Stimulated activated CD8-positive, alpha-beta memory T cell treated with anti-CD3 and anti-CD28 coated beads, Interleukin-2, amount 100 ng/mL, for 1 hour (primary cell): ENCODE data around the gene CRELD2.
A peak's percentile ranks its signal among the peaks of the same experiment; 100 is the strongest.

Source experiments
- DNase-seq, 2 donors: peaks; one replicate each; pipeline ENCODE4 v3.0.0-alpha.2; 2020; ENCODE audit warnings: low read depth in 2 of 2

CRELD2 gene

DNA sequence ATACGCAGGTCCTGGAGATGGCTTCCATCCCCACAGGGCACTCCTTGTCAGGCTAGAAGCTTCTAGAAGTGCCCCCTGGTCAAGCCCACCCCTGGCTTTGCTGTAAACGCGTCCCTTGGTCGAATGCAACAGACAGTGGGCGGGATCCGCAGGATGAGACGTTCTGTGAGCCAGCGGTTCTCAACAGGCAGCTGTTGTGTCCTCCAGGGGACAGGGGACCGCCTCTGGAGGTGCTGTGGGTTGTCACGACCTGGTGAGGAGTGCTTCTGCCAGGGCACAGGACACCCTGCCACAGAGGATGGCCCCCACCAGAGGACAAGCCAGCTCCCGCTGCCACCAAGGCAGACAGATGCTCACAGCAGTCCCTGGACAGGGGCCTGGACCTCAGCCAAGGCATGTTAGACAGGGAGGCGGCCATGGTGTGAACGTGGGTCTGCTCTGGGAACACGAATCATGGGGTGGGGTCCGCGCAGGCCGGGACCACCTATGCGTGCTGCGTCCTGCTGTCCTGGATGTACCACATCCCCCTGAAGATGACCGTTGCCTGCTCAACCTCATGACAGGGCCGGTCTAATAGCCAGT lies 11.7 kb downstream of the CRELD2 start:
- DNase-seq = no peak

- no peak for DNase-seq
These were observed 12.4 kb downstream of the CRELD2 start for GRCh38 chr22:49930596-49931412.

- DNase-seq = no peak
These were observed 15.1 kb downstream of the CRELD2 start for GRCh38 chr22:49933236-49934159.

DNA sequence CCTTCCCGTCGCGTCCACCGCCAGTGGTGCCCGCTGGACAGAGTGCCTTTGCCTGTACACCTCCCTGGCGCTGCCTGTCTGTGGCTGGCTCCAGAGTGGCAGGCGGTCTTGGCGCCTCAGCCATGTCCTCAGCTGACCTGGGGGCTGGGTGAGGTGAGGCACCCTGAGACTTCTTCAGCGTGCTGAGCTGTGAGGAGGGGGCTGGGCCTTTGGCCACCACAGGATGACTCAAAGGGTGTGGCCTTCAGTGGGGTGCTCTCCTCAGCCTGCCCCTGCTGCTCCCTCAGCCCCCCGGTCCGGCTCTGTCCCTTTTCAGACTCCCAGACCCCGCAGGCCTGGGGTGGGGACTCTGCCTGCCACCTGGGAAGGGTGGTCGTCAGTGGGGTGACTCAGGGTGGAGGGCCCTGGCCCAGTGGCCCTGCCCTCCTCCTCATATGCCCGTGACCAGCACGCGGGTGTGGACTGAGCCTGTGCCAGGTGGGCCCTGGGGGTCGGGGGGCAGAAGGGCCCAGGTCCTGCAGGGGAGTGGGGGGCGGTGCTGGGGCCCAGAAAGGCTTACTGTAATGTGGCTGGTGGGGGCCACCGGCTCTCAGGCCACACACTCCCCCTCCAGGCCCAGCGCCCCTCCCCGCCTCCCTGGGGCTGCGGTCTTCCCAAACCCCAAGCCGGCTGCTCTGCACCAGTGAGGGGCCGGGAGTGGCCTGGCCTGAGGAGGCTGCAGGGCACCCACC lies 15.9 kb downstream of the CRELD2 start:
- no peak for DNase-seq

DNA sequence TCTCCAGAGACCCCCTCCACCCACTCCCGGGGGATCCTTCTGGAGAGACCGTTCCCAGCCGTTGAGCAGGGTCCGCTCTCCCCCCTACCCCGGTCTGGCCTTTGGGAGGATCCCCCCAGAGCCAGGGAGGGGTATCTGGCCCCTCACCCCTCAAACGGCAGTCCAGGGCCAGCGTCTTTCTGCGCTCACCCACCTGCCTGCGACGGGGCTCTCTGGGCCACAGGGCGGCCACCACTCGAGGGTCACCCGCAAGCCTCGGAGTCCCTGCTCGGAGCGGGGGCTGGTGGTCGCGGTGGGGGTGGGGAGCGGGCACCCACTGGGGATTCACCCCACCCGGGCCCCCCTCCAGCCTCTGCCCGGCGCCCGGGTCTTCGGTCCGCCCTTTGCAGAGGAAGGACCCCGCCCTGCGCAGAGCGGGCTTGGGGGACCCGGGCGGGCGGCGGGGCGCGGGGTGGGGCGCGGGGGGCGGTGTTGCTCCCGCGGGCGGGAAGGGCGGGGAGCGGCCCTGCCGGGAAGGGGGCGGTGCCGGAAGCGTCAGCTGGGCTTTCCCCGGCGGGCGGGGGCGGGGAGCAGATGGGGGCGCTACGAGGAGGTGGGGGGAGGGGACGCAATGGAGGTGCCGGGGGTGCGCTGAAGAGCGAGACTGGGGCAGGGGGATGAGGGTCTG lies 16.6 kb downstream of the CRELD2 start:
- peak; percentile 72 to 83 for DNase-seq

- DNase-seq = no peak
These were observed 17.1 kb downstream of the CRELD2 start for GRCh38 chr22:49935561-49935960.

DNA sequence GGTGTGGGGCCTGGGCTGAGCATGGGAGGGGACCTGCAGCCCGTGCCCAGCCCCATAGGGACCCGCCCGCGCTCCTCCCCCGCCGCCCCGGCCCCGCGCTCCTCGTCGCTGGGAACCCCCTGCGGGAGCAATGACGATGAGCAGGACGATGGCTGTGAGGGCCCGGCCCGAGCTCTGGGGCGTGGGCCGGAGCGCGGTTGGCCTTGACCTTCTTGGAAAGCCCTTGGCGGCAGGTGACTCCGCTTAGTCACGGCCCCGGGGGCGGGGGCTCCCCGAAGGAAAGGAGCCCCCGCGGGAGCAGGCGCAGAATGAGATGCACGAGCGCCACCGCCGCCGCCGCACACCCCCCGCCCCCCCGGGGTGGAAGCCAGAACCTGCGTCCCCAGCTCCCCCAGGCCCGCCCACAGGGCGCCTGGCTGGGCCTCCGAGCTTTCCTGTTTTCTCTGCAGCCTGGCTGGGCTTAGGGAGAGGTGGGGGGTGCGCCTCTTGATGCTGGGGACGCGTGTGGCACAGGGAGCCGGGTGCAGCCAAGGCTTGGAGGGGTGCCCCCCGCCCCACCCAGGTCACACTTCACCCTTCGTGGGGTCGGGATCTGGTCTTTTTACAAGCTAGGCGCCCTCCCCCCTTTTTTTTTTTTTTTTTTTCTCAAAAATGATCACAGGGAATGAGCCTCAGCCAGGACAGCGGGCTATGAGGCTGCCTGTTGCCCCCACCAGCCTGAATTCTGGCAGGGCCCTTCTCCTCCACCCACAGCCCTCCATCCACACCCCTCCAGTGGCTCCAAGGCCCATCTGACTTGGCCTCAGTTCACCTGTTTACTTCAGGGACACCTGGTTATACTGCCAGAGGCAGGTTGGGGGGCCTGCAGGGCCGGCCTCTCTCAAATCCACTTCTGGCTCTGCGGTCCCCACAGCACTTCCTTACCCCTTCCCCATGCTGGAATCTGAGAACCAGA lies 17.9 kb downstream of the CRELD2 start:
- peak; percentile 79 to 87 for DNase-seq

GRCh38 chr22:49936973-49937757 lies 18.7 kb downstream of the CRELD2 start:
- DNase-seq = no peak

DNA sequence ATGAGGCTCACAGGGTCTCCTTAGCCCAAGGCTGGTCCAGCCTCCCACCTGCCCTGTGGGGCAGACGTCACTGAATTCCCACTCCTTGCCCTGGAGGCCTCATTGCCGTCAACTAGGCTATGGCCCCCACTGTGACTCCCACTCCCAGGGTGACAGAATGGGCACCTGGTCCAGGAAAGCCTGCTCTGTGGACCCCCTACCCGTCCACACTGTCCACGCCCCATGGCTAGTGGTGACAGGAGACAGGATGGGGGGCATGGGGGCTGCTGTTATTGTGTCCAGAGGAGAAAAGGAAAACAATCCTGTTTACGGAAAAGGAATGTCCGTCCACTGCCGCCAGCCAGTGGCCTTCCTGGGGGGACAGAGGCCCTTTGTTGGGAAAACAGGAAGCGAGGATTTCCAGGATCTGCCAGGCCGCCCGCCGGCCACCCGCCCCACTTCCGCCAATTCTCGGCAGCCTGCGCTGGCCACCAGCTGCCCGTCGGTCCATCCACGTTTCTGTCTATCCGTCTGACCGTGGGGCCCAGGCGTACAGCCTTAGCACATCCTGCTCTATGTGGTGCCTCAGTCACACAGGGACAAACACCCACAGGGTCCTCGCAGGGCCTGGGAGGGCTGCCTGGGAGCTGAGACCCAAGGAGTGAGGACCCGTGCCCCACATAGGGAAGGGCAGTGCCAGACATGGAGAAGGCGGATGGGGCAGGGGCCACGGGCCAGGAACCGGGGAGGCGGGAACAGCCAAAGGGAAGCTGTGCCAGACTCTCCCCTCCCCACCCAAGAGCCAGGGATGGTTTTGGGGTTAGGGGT lies 19.5 kb downstream of the CRELD2 start:
- no peak for DNase-seq

- DNase-seq = no peak
These were observed 20.2 kb downstream of the CRELD2 start for GRCh38 chr22:49938565-49939136.

GRCh38 chr22:49941507-49942316 lies 23.3 kb downstream of the CRELD2 start:
- DNase-seq = no peak

DNA sequence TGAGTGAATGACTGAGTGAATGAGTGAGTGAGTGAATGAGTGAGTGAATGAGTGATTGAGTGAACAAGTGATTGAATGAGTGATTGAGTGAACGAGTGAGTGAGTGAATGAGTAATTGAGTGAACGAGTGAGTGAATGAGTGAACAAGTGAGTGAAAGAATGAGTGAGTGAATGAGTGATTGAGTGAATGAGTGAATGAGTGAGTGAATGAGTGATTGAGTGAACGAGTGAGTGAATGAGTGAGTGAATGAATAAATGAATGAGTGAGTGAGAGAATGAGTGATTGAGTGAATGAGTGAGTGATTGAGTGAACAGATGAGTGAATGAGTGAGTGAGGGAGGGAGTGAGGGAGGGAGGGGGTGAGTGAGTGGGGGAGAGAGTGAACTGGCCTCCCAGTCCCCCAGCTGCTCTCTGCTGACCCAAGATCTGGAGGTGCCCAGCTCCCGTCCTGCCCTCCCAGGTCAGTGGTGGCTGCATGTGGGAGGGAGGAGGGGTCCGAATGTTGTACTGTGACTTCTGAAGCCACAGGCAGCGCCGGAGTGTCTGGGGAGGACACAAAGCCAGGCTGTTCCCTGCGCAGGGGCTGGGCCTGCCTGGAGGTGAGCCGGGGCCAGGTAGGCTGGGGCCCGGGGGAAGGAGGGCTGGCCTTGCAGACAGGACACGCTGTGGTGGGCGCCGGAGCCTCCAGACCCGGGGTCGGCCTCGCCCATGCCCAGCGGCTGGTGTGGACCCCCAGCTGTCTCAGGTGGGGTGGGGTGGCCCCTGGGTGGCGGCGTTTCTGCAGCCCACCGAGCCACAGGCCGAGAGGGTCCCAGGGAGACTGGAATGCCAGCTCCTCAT lies 24.4 kb downstream of the CRELD2 start:
- DNase-seq = no peak

- DNase-seq = no peak
These were observed 25.0 kb downstream of the CRELD2 start for GRCh38 chr22:49943405-49943765.

DNA sequence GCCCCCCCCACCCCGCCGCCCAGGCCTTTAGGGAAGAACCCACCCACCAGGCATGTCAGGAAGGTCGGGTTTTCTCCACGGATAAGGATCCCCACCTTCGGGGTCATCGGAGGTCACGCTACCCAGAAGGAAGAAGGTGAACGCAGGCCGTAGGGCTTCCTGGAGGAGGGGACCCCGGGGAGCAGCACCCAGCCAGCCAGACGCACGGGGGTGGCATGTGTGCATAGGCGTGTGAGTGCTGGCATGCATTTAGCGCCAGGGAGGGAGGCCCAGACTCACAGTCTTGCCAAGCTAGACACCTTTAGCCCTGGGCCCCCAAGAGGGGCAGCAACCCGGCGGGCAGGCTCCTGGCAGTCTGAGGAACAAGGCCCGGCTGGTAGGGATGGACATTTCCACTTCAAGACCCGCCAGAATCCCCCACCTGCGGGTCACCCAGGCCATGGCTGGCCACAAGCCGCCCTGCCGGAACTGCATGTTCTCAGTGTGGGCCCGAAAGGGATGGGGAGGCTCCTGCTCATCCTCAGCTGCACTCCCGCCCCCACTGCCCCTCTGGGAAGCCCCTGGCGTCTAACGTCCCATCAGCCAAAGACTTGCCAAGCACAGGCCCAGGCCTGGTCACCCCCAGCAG lies 25.5 kb downstream of the CRELD2 start:
- no peak for DNase-seq

- no peak for DNase-seq
These were observed 26.0 kb downstream of the CRELD2 start for GRCh38 chr22:49944399-49944891.
